IPS-NIHi7 (cell line): ENCODE results near the gene GATAD2B.
"Not testable (repeated sequence)": the region's sequence is repeated elsewhere in the genome, so short reads cannot be mapped to it uniquely, and the experiment has no call there.

ENCODE experiments used
- DNase-seq: peaks from one replicate; pipeline ENCODE4 v3.0.0; 2012; ENCODE audit warnings: mixed read lengths; ENCODE audit errors: extremely low spot score

The GATAD2B gene

GRCh38 chr1:153888533-153888932 lies 34.2 kb downstream of the GATAD2B start:
- no peak for DNase-seq

GRCh38 chr1:153886127-153886526 lies 36.6 kb downstream of the GATAD2B start:
- no peak for DNase-seq

- no peak for DNase-seq
These were observed 39.5 kb downstream of the GATAD2B start for GRCh38 chr1:153883223-153883622.

- no peak for DNase-seq
These were observed 40.4 kb downstream of the GATAD2B start for GRCh38 chr1:153882296-153882912.

GRCh38 chr1:153881751-153882150 lies 41.0 kb downstream of the GATAD2B start:
- DNase-seq = no peak

- no peak for DNase-seq
These were observed 41.8 kb downstream of the GATAD2B start for GRCh38 chr1:153880962-153881361.

GRCh38 chr1:153880024-153880423 lies 42.7 kb downstream of the GATAD2B start:
- no peak for DNase-seq

- DNase-seq = no peak
These were observed 45.7 kb downstream of the GATAD2B start for GRCh38 chr1:153877112-153877511.

GRCh38 chr1:153872934-153873333 lies 49.8 kb downstream of the GATAD2B start:
- DNase-seq = no peak

- no peak for DNase-seq
These were observed 50.4 kb downstream of the GATAD2B start for GRCh38 chr1:153872331-153872730.

GRCh38 chr1:153869486-153869885 lies 53.3 kb downstream of the GATAD2B start:
- no peak for DNase-seq

GRCh38 chr1:153866045-153866850 lies 56.5 kb downstream of the GATAD2B start:
- no peak for DNase-seq

- DNase-seq = no peak
These were observed 62.5 kb downstream of the GATAD2B start for GRCh38 chr1:153860285-153860684.

- DNase-seq = no peak
These were observed 65.3 kb downstream of the GATAD2B start for GRCh38 chr1:153857505-153857904.

- no peak for DNase-seq
These were observed 66.0 kb downstream of the GATAD2B start for GRCh38 chr1:153856763-153857162.

- no peak for DNase-seq
These were observed 70.6 kb downstream of the GATAD2B start for GRCh38 chr1:153852170-153852569.

- no peak for DNase-seq
These were observed 73.1 kb downstream of the GATAD2B start for GRCh38 chr1:153849487-153850185.

GRCh38 chr1:153848805-153849204 lies 74.0 kb downstream of the GATAD2B start:
- DNase-seq = no peak

GRCh38 chr1:153845158-153845557 lies 77.6 kb downstream of the GATAD2B start:
- DNase-seq = no peak

- DNase-seq = not testable (repeated sequence)
These were observed 78.4 kb downstream of the GATAD2B start for GRCh38 chr1:153844349-153844748.

- DNase-seq = no peak
These were observed 80.7 kb downstream of the GATAD2B start for GRCh38 chr1:153842006-153842471.

GRCh38 chr1:153841463-153841994 lies 81.2 kb downstream of the GATAD2B start:
- no peak for DNase-seq
